HepG2 (cell line): ENCODE measurements around the gene GP1BA. TPM values are rescaled to one million over a fixed set of nuclear protein-coding genes. Genes with fewer than 3 reads are reported as not detected.

Experiments
- ATAC-seq: fragments of 200-7000 bp; cut with Tn5 transposase; 3 replicates; pipeline ENCODE4 v1.9.1; 2020; ENCODE audit warnings: mild to moderate bottlenecking, moderate library complexity
- BruUV-seq: library from RNA; stranded (reverse); fragments of 400-500 nt; replicated peaks from 2 replicates; lab custom pipeline; 2021; lab: Mats Ljungman, UMichigan
- CTCF ChIA-PET: fragments of 300-600 bp; formaldehyde crosslinking; extraction: SDS; loops from one replicate; lab custom pipeline; 2021; ENCODE audit warnings: low total read pairs, inconsistent platforms, low intra/inter-chr PET ratio; lab: Yijun Ruan, JAX
- POLR2A ChIA-PET: fragments of 350-600 bp; sonication (Branson Sonifier 250); formaldehyde crosslinking; loops from one replicate; lab custom pipeline; 2020; ENCODE audit warnings: antibody characterized with exemption, inconsistent platforms; lab: Yijun Ruan, JAX
- DNase-seq: peaks from one replicate; pipeline ENCODE4 v3.0.0-alpha.2; 2015; ENCODE audit warnings: low spot score
- FAIRE-seq: peaks from 3 replicates; lab custom pipeline; 2011; peaks lifted over from hg19 to GRCh38; lab: Jason Lieb, UNC
- H2AFZ ChIP-seq: one replicate; pipeline ENCODE4 v1.6.1; 2011; ENCODE audit warnings: low read length, inconsistent platforms
- H3K27ac ChIP-seq: fragments of 300-600 bp; 3 replicates; pipeline ENCODE4 v1.8.0; 2011; ENCODE audit warnings: mixed run types, mild to moderate bottlenecking, mixed read lengths, low read length, inconsistent platforms; ENCODE audit not compliant: insufficient read depth; ENCODE audit errors: extremely low read length
- H3K27me3 ChIP-seq, 2 experiments: fragments of 200-600 bp in 1 of 2; 2 replicates in 1 of 2; 3 replicates in 1 of 2; pipeline versions ENCODE4 v1.6.0 to v1.8.0; 2011; ENCODE audit warnings: low read length in 2 of 2, mild to moderate bottlenecking in 2 of 2, moderate library complexity in 2 of 2, inconsistent platforms in 1 of 2; ENCODE audit not compliant: insufficient read depth in 2 of 2, control insufficient read depth in 1 of 2
- H3K36me3 ChIP-seq, 2 experiments: fragments of 200-600 bp in 1 of 2; replicated peaks in 1 of 2; 2 replicates in 1 of 2; 3 replicates in 1 of 2; pipeline versions ENCODE4 v1.5.1 to v1.8.0; 2011; ENCODE audit warnings: low read length in 2 of 2, inconsistent platforms in 1 of 2; ENCODE audit not compliant: insufficient read depth in 2 of 2, control insufficient read depth in 1 of 2
- H3K4me1 ChIP-seq: 2 replicates; pipeline ENCODE4 v1.5.1; 2012; ENCODE audit warnings: low read length, inconsistent platforms; ENCODE audit not compliant: insufficient read depth
- H3K4me2 ChIP-seq: 2 replicates; pipeline ENCODE4 v1.6.0; 2011; ENCODE audit warnings: low read depth, low read length, inconsistent platforms
- H3K4me3 ChIP-seq, 3 experiments: fragments of 200-600 bp in 1 of 3; sonication (generic), shearing (Covaris generic) in 1 of 3; replicated peaks in 1 of 3; 2 replicates each; pipeline ENCODE4 v1.5.1; 2011 to 2016; ENCODE audit warnings: low read length in 3 of 3, inconsistent platforms in 2 of 3, low read depth in 2 of 3, mild to moderate bottlenecking in 2 of 3, control low read depth in 1 of 3, mixed read lengths in 1 of 3; ENCODE audit not compliant: insufficient read depth in 1 of 3
- H3K79me2 ChIP-seq: one replicate; pipeline ENCODE4 v1.6.1; 2011; ENCODE audit warnings: low read length, inconsistent platforms; ENCODE audit not compliant: insufficient read depth
- H3K9ac ChIP-seq: 2 replicates; pipeline ENCODE4 v1.6.0; 2011; ENCODE audit warnings: mild to moderate bottlenecking, low read depth, low read length, inconsistent platforms; ENCODE audit not compliant: insufficient read depth
- H3K9me3 ChIP-seq: 2 replicates; pipeline ENCODE4 v1.5.1; 2012; ENCODE audit warnings: mild to moderate bottlenecking, low read length
- H4K20me1 ChIP-seq: 2 replicates; pipeline ENCODE4 v1.6.0; 2011; ENCODE audit warnings: inconsistent platforms, mild to moderate bottlenecking, low read length, moderate library complexity; ENCODE audit not compliant: insufficient read depth
- AGO2 ChIP-seq: fragments of 200-400 bp; formaldehyde crosslinking; optimal IDR thresholded peaks from 2 replicates; pipeline ENCODE3; 2017; ENCODE audit warnings: mild to moderate bottlenecking, low read depth, low read length, moderate library complexity
- CTCF ChIP-seq: sonication (generic); formaldehyde crosslinking; IDR thresholded peaks from 2 replicates; pipeline ENCODE4 v1.5.0; 2020; ENCODE audit warnings: mild to moderate bottlenecking, missing genetic modification reagents, moderate library complexity
- GATA4 ChIP-seq: sonication (generic); IDR thresholded peaks from 2 replicates; pipeline ENCODE4 v1.6.1; 2016; ENCODE audit warnings: antibody characterized with exemption, low read depth, borderline replicate concordance
- ZNF180 ChIP-seq: sonication (generic); formaldehyde crosslinking; IDR thresholded peaks from 2 replicates; pipeline ENCODE4 v1.4.0; 2020; ENCODE audit warnings: low read depth, missing genetic modification reagents, borderline replicate concordance
- ZNF558 ChIP-seq: sonication (generic); formaldehyde crosslinking; IDR thresholded peaks from 2 replicates; pipeline ENCODE4 v1.9.0; 2022; ENCODE audit warnings: mild to moderate bottlenecking, missing genetic modification reagents, borderline replicate concordance
- WGBS: methylation state at CpG from one replicate; pipeline ENCODE4 v1.1.6; 2017; ENCODE audit warnings: low lambda C conversion rate; 5-methylcytosine and 5-hydroxymethylcytosine counted together
- in situ Hi-C: cut with HindIII; loops from 2 replicates; pipeline ENCODE4 v1.10.0; 2017; ENCODE audit warnings: low pct_unique_long_range_greater_than_20kb; ENCODE audit not compliant: extremely low pct_ligation_motif_present
- intact Hi-C: fragments of 100-400 bp; cut with micrococcal nuclease; formaldehyde crosslinking; loops from one replicate; pipeline ENCODE4 v1.10.0; 2022; ENCODE audit not compliant: unreplicated experiment
- polyA plus RNA-seq, 8 experiments: library from polyadenylated mRNA; depleted of rRNA in 3 of 8; stranded (reverse) in 7 of 8; unstranded in 1 of 8; fragments of >200 nt; fragmentation: Illumina TruSeq in 4 of 8; extraction: Trizol in 4 of 8; gene quantifications; 2 replicates each; pipeline versions ENCODE4 v1.2.1 to v1.2.3, GENCODE V29; 2011 to 2016; ENCODE audit warnings: low read depth in 4 of 8, missing spikeins in 1 of 8, mixed read lengths in 1 of 8; ENCODE audit not compliant: insufficient read depth in 1 of 8
- total RNA-seq, 5 experiments: library from RNA; depleted of rRNA; stranded (reverse); fragments of >200 nt; fragmentation: Illumina TruSeq; extraction: Trizol; gene quantifications; 2 replicates each; pipeline ENCODE4 v1.2.3, GENCODE V29; 2016; ENCODE audit warnings: low read depth in 1 of 5

The GP1BA gene
- total and polyA plus RNA-seq, 2 of the 13 experiments (the other 11 are each of a cell fraction or from before 2014, with no cell fraction given) = not detected

- WGBS = 93% methylated on average over 8 of the region's 8 CpGs
- CTCF ChIA-PET = no interaction called here
Measured at GRCh38 chr17:4955091-4955490, 23.0 kb downstream of the GP1BA start.

GRCh38 chr17:4956493-4957061 lies 24.5 kb downstream of the GP1BA start:
- Histone ChIP-seq H3K4me2 (no peak overlapping the region), H2AFZ (no peak overlapping the region), H3K36me3 (peaks cover 3 to 27% of the 10 kb centered on the region in 2 experiments; a peak in 4 of 5 replicates), H3K4me1 (peaks cover 27% of the 10 kb centered on the region), H3K27me3 (no peaks in the 10 kb centered on the region), H3K79me2 (peaks cover 6% of the 10 kb centered on the region), H4K20me1 (no peaks in the 10 kb centered on the region), H3K4me3 (no peak overlapping the region), H3K9ac (no peak overlapping the region), H3K9me3 (no peaks in the 10 kb centered on the region), H3K27ac (no peak overlapping the region)
- ATAC-seq (peak; percentile 16; the same call in 2 of the 3 replicates), FAIRE-seq (no peak), DNase-seq (no peak)
- no TSS peak for BruUV-seq
- in situ Hi-C loops (no loop called here), intact Hi-C loops (no loop called here)
- ChIA-PET CTCF (no interaction called here), POLR2A (interaction anchor here (0.8 to 5.8 kb wide), 2 partner anchors 9 to 12 kb away, joined by 3 to 43 read pairs; partner anchors contain the start of genes PFN1 and SPAG7)
- TF ChIP-seq ZNF180 (CRISPR knock-in tag) = no peak
- peak; percentile 37 for TF ChIP-seq CTCF
- WGBS = 88% methylated on average over 5 of the region's 10 CpGs

More at GRCh38 chr17:4955091-4955490, 23.0 kb downstream of the GP1BA start:
- FAIRE-seq (no peak), ATAC-seq (no peak), DNase-seq (no peak)
- no peaks in the 10 kb centered on the region for H4K20me1 ChIP-seq
- H3K9ac ChIP-seq = no peak overlapping the region
- H3K4me1 ChIP-seq = peaks cover 39% of the 10 kb centered on the region
- no TSS peak for BruUV-seq
- in situ Hi-C loops = no loop called here
- no peak overlapping the region for H3K4me3 ChIP-seq
- no peak overlapping the region for H2AFZ ChIP-seq
- H3K9me3 ChIP-seq = no peaks in the 10 kb centered on the region
- H3K27me3 ChIP-seq = no peaks in the 10 kb centered on the region
- POLR2A ChIA-PET = interaction anchor here (5.8 kb wide), 1 partner anchor 13 kb away, joined by 43 read pairs; the partner anchor contains the start of gene SPAG7
- no peak overlapping the region for H3K4me2 ChIP-seq
- TF ChIP-seq ZNF558 (CRISPR knock-in tag) = no peak
- TF ChIP-seq GATA4 = no peak
- peak; percentile 55 for TF ChIP-seq AGO2
- H3K27ac ChIP-seq = no peak overlapping the region
- intact Hi-C loops = no loop called here
- H3K36me3 ChIP-seq = peaks cover 3 to 17% of the 10 kb centered on the region in 2 experiments; a peak in 3 of 5 replicates
- peaks cover 12% of the 10 kb centered on the region for H3K79me2 ChIP-seq
